ENCODE data around the gene TTI1. TPM values are rescaled to one million over a fixed set of nuclear protein-coding genes. Genes with fewer than 3 reads are reported as not detected.

TTI1 gene
- total and polyA plus RNA-seq, 2 of the 13 experiments (the other 11 are each of a cell fraction or from before 2014, with no cell fraction given) = 22.9 to 39.8 TPM

- TF ChIP-seq YEATS2 (CRISPR knock-in tag; IDR thresholded peaks at IDR 0.05; ENCODE audit: borderline replicate concordance) (no peak), ARID4A (CRISPR knock-in tag; IDR thresholded peaks at IDR 0.05; ENCODE audit: borderline replicate concordance) (peak; percentile 62; the same call in 1 of the 2 replicates), AHDC1 (CRISPR knock-in tag; IDR thresholded peaks at IDR 0.05; ENCODE audit: borderline replicate concordance) (peak; percentile 47; the same call in 1 of the 2 replicates), BRD4 (CRISPR knock-in tag; IDR thresholded peaks at IDR 0.05) (peak; percentile 13; the same call in 1 of the 2 replicates), CEBPG (CRISPR knock-in tag; IDR thresholded peaks at IDR 0.05) (no peak), ZBTB40 (IDR thresholded peaks at IDR 0.05) (no peak), ZBTB40 (CRISPR knock-in tag; IDR thresholded peaks at IDR 0.05) (no peak), REL (CRISPR knock-in tag; conservative IDR thresholded peaks at IDR 0.05) (no peak), ZMYM4 (CRISPR knock-in tag; IDR thresholded peaks at IDR 0.05) (peak; percentile 84)
Observed at GRCh38 chr20:37984018-37984785, 49.1 kb downstream of the TTI1 start (continued).

All from HepG2 (cell line).